ENCODE data around the gene USP16. TPM values are rescaled to one million over a fixed set of nuclear protein-coding genes. Genes with fewer than 3 reads are reported as not detected.

The USP16 gene
- total and polyA plus RNA-seq, 2 of the 13 experiments (the other 11 are each of a cell fraction or from before 2014, with no cell fraction given): 16.5 to 46.9 TPM

GRCh38 chr21:29024474-29025327 is at the start of gene USP16 (continued):
- TF ChIP-seq ZNF574 (CRISPR knock-in tag; IDR thresholded peaks at IDR 0.05): peak; percentile 98
- no peak for TF ChIP-seq HOXA7 (CRISPR knock-in tag; IDR thresholded peaks at IDR 0.05)
- TF ChIP-seq PRPF4 (IDR thresholded peaks at IDR 0.05; ENCODE audit: low read depth, low read length, poor library complexity, severe bottlenecking): no peak
- TF ChIP-seq ZNF747 (CRISPR knock-in tag; IDR thresholded peaks at IDR 0.05; ENCODE audit: borderline replicate concordance): no peak
- no peak for TF ChIP-seq EED (CRISPR knock-in tag; IDR thresholded peaks at IDR 0.05)
- TF ChIP-seq ZMYM4 (CRISPR knock-in tag; IDR thresholded peaks at IDR 0.05): peak; percentile 88
- TF ChIP-seq ZNF720 (CRISPR knock-in tag; IDR thresholded peaks at IDR 0.05): no peak
- no peak for TF ChIP-seq NFIC (IDR thresholded peaks at IDR 0.05; ENCODE audit: low read length)
- TF ChIP-seq MEIS2 (CRISPR knock-in tag; IDR thresholded peaks at IDR 0.05): 0 out of 2 replicates have a peak, but pooled peaks have one; percentile 53
- no peak for TF ChIP-seq ZBTB42 (CRISPR knock-in tag; IDR thresholded peaks at IDR 0.05)
- TF ChIP-seq NR2C2 (CRISPR knock-in tag; IDR thresholded peaks at IDR 0.05; ENCODE audit: borderline replicate concordance): peak; percentile 99
- 0 out of 2 replicates have a peak, but pooled peaks have one; percentile 42 for TF ChIP-seq MEIS1 (CRISPR knock-in tag; IDR thresholded peaks at IDR 0.05; ENCODE audit: borderline replicate concordance)
- TF ChIP-seq ZNF276 (CRISPR knock-in tag; IDR thresholded peaks at IDR 0.05; ENCODE audit: low read depth): no peak
- TF ChIP-seq ZNF768 (CRISPR knock-in tag; IDR thresholded peaks at IDR 0.05): peak; percentile 45; the same call in 1 of the 2 replicates
- TF ChIP-seq ZNF318 (CRISPR knock-in tag; IDR thresholded peaks at IDR 0.05): no peak
- peak; percentile 76 for TF ChIP-seq POLR2G (IDR thresholded peaks at IDR 0.05; ENCODE audit: low read depth, low read length)

Data from HepG2 (cell line).